Activated T-cell treated with anti-CD3 and anti-CD28 coated beads for 48 hours (primary cell): ENCODE measurements around the gene MAP1B.

ENCODE experiments used
- DNase-seq: peaks from one replicate; pipeline ENCODE4 v3.0.0-alpha.2; 2020; ENCODE audit warnings: low read depth

Gene MAP1B

DNA sequence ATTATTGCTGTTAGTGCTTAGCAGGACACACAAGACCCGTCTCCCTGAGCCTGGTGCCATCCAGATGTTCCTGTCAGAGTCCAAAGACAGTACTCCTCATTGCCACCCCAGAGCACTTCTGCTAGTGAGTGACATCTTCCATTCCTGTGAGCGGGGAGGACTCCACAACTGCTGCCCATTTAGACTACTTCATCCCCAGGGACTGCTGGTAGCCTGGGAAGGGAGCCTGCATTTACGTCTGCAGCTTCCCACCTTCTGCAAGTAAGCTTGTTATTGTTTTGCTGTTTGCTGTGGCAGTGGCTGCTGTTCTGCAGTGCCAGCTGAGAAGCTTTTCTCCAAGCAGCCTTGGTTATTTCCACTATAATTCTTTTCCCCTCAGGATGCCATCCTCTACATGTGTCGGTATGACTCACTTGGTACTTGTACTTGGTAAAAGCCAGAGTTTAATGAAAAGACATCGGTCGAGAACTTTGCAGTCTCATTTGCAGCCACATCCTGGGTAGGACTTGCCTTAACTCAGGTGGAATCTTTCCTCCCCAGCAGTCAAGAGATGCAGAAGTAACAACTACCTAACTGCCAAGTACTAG, 10.6 kb upstream of the MAP1B start:
- no peak for DNase-seq

DNA sequence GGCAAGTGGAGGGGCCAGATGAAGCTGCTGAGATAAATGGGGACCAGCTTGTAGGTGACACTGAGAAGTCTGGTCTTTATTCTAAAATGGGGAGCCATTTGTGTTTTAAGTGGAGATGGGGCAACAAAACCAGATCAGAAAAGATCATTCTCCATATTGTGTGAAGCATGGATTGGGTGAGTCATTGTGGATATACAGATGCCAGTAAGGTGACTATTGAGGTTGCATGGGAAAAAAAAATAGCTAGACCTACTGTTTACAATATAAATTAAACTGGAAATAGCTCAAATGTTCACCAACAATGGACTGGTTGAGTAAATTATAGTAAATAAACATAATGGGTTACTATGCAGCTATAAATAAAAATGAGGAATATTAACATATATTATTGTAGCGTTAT, 5.4 kb upstream of the MAP1B start:
- DNase-seq, result no peak

DNA sequence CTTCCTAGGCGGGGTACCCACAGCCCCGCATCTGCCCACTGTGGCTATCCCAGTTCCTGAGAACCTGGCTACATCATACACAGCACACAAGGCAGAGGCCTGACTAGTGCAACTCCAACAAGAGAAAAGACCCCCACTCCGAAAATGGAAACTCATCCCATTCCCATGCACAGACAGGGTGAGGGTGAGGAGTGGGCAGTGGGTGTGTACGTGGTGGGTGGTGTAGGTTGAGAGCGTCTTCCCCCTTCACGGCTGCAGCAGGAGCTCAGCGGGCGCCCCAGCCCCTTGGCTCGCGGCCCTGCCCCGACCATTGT, 501 bp upstream of the MAP1B start:
- no peak for DNase-seq

GRCh38 chr5:72107901-72108201, 576 bp downstream of the MAP1B start:
- DNase-seq, result peak; percentile 8

GRCh38 chr5:72108202-72109061, 1.2 kb downstream of the MAP1B start:
- DNase-seq, result peak; percentile 11

GRCh38 chr5:72109062-72109411, 1.8 kb downstream of the MAP1B start:
- no peak for DNase-seq

DNA sequence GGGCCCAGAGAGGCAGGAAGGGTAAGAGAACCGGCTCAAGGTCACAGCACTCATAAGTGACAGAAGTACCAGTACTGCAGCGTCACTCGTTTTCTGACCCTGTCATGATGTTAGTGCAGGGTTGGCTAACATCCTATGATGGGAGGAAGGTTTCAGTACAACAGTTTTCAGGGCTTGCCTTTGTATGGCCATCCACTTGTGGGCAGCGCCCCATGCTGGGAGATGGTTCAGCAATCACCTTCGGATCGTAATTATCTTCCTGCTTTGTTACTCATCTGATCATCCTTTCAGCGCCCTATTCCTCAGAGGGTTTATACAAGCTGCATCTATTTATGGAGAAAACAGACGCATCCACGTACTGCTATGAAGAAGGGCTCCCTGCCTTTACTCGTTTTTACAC, 2.4 kb downstream of the MAP1B start:
- DNase-seq, result no peak

DNA sequence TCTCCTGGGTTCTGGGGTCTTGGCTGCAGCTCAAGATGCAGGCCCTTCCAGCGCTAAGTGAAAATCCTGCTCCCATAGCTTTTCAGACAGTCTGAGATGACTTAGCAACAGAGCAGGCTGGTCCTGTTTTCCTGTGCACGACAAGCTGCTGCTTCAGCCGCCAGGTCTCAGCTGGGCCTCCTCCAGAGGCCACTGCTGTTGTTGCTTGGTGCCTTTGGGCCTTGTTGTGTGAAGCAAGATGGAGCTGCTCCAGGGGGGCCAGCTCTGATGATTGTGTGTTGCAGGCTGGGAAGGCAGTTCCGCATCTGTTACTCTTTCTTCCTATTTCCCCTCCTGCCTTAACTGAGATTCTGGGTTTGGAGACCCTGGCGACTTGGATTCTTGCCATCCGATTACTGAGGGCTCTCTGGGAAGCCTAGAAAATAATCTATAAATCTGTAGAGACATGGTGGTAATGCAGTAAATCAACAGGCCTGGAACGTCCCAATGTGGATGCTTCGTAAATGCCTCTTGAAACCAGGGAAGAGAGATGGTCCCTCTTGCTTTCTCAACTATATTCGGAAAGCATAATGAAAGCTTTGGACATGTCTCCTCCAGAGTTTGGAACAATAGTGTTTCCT, 3.2 kb downstream of the MAP1B start:
- DNase-seq, result no peak

DNA sequence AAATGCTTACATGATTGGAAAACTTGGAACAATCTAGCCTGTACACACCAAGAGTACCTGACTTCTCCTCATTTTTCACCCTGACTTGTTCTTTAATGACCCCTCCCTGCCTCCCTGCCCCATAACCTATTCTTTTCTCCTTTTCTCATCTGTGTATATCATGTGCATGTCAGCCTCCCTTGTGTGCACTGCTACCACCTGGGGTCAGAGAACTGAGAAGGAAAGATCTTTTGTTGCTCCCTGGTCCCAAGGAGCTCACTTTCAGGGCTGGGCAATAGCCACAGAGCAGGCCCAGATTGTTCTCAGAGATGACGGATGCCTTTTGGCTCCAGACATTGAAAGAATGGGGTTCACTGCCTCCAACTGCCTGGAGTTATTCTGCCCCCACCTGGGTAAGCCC, 5.1 kb downstream of the MAP1B start:
- DNase-seq, result no peak

DNA sequence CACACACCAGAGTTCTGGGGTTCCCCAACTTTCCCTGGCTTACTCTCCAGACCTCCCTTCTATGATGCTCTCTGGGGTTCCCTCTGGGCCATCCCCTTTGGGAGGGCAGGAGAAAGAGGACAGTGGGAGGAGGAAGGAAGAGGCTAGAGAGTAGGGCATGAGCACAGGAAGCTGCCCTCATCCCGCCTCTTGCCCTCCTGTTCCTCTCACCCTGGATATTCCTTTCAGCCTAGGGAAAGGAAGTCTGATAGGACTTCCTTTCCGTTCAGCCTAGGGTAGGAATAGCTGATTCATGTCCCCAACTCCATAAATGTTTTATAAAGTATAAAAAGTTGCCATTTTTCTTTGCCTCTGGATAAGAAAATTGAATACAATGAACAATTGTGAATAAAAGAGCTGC, 7.4 kb downstream of the MAP1B start:
- DNase-seq, result no peak

GRCh38 chr5:72115296-72115695, 8.0 kb downstream of the MAP1B start:
- DNase-seq, result no peak

- DNase-seq, result no peak
Observed at GRCh38 chr5:72117307-72117706, 10.0 kb downstream of the MAP1B start.

- DNase-seq, result no peak
Observed at GRCh38 chr5:72121052-72121779, 13.9 kb downstream of the MAP1B start.

DNA sequence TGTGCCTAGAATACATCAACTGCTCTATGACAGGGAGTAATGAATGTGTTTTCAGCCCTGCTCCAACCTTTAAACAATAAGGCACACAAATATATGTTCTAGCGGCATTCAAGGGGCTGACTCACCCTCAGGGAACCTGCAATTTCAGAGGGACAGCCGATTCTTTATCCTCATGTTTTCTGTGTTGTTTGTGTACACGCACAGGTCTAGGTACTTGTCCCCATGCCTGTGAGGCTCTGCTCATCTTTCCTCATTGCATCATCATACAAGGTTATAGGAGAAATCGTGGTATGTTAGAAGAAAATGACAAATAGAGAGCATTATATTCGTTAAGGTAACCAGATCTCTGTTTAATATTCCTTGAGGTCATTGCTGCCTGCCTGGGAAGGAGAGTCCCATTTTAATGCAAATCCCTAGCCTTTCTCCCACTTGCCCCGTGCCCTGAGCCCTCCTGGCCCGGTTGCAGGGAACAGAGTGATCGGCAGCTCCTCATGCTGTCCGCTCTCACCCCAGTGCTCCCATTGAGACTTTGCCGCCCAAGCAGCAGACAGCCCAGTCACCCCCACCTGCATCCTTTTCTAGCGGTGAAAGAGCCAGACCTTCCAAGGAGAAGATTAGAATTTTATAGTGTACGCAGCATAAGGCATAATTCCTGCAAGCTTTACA, 14.6 kb downstream of the MAP1B start:
- no peak for DNase-seq

- DNase-seq, result no peak
Observed at GRCh38 chr5:72122602-72123001, 15.3 kb downstream of the MAP1B start.

DNA sequence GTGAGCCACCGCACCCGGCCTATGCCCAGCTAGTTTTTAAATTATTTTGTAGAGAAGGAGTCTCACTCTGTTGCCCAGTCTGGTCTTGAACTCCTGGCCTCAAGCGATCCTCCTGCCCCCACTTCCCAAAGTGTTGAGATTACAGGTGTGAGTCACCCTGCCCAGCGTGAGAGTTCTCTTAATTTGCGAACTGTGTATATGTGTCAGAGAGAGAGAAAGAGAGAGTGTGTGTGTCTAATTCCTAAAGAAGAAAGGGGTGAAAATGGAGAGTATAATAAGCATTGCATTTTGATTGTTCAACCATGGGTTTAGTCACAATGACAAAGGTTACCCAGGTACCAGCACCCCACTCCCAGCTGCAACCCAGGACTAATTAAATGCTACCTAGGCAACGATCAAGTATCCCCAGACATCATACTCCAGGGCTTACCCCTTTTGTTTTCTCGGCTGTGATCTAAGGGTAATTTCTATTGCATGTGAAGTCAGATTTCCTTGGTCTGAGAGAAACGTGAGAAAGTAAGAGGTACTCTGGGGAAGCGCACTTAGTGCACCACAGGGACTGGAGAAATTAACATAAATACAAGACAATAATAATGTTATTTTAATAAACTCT, 16.6 kb downstream of the MAP1B start:
- DNase-seq, result no peak

GRCh38 chr5:72125271-72125940, 18.1 kb downstream of the MAP1B start:
- DNase-seq, result no peak

- no peak for DNase-seq
Observed at GRCh38 chr5:72125941-72126620, 18.8 kb downstream of the MAP1B start.

GRCh38 chr5:72126796-72127195, 19.5 kb downstream of the MAP1B start:
- no peak for DNase-seq

GRCh38 chr5:72129725-72130124, 22.4 kb downstream of the MAP1B start:
- DNase-seq, result no peak

DNA sequence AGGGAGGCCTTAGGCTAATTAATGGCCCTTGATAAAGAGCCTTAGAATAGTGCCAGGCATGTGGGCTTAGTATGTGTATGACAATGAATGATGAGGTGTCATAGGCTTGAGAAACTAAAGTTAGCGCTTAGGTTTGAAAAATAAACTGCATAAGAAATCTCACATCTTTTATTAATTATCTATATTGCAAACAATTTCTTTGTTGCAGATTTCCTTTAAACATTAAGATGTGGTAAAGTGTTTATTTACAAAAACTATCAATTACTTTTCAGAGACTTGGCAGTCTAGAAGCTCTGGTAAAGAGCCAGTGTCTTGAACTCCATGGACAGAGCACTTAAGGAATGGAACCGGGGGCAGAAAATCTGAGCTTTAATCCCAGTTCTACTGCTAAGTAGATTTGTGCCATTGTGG, 23.1 kb downstream of the MAP1B start:
- no peak for DNase-seq
